SH-SY5Y (cell line): ENCODE results near the gene MYOC.

Source experiments
- GATA2 ChIP-seq: IDR thresholded peaks from 2 replicates; pipeline ENCODE4 v1.6.1; 2011; ENCODE audit warnings: mild to moderate bottlenecking, low read depth, low read length
- GATA3 ChIP-seq: IDR thresholded peaks from 2 replicates; pipeline ENCODE4 v1.6.1; 2011; ENCODE audit warnings: low read depth, mild to moderate bottlenecking, low read length, moderate library complexity

Gene MYOC

DNA sequence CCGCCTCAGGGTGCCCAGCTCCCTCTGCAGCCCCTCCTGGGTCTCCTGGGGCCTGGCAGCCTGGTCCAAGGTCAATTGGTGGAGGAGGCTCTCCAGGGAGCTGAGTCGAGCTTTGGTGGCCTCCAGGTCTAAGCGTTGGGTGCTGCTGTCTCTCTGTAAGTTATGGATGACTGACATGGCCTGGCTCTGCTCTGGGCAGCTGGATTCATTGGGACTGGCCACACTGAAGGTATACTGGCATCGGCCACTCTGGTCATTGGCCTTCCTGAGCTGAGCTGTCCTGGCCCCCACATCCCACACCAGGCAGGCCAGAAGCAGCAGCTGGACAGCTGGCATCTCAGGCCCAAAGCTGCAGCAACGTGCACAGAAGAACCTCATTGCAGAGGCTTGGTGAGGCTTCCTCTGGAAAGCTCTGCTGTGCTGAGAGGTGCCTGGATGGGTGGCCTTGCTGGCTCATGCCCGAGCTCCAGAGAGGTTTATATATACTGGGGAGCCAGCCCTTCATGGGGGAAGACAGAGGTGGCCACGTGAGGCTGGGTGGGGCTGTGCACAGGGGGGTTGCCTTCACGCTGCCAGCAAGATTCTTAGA is at the start of gene MYOC:
TSS of gene MYOC (minus strand) at position 455 of the 589 bp plus-strand sequence. CDS start at position 378, 77 bp downstream.
- TF ChIP-seq GATA2 (no peak), GATA3 (no peak)

DNA sequence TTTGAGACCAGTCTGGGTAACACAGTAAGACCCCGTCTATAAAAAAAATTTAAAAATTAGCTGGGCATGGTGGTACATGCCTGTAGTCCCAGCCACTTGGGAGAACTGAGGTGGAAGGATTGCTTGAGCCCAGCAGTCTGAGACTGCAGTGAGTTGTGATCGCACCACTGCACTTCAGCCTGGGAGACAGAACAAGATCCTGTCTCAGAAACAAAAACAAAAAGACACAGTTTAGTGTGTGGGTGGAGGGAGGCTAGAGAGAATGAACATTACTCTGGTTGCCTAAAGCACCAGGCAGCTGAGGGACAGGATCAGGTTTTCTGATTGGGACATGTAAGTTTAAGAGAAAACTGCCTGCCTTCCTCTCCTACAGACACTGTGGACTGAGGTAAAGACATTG is 47.0 kb upstream of the MYOC start:
- TF ChIP-seq GATA2 = no peak
- TF ChIP-seq GATA3 = no peak

DNA sequence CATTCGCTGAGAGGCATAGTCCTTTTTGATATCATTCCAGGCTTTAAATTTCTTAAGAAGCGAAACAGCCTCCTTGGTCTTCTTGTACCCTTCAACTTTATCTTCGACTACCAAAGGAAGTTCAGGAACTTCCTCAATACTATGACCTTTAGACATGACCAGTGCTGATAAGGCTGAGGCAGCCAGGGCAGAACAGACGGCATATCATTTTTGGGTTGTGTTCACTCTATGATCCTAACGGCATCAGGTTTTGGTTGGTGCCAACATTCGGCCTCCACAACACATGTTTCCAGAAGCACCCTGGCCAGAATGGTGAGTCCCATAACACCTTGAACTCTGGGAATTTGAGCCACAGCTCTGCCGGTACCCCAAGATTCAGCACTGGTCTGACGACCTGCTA is 31.4 kb upstream of the MYOC start:
- TF ChIP-seq GATA3 (no peak), GATA2 (no peak)

GRCh38 chr1:171680339-171680738 is 27.9 kb upstream of the MYOC start:
- TF ChIP-seq GATA3 = no peak
- no peak for TF ChIP-seq GATA2

GRCh38 chr1:171676823-171677222 is 24.3 kb upstream of the MYOC start:
- TF ChIP-seq GATA3 (no peak), GATA2 (no peak)

DNA sequence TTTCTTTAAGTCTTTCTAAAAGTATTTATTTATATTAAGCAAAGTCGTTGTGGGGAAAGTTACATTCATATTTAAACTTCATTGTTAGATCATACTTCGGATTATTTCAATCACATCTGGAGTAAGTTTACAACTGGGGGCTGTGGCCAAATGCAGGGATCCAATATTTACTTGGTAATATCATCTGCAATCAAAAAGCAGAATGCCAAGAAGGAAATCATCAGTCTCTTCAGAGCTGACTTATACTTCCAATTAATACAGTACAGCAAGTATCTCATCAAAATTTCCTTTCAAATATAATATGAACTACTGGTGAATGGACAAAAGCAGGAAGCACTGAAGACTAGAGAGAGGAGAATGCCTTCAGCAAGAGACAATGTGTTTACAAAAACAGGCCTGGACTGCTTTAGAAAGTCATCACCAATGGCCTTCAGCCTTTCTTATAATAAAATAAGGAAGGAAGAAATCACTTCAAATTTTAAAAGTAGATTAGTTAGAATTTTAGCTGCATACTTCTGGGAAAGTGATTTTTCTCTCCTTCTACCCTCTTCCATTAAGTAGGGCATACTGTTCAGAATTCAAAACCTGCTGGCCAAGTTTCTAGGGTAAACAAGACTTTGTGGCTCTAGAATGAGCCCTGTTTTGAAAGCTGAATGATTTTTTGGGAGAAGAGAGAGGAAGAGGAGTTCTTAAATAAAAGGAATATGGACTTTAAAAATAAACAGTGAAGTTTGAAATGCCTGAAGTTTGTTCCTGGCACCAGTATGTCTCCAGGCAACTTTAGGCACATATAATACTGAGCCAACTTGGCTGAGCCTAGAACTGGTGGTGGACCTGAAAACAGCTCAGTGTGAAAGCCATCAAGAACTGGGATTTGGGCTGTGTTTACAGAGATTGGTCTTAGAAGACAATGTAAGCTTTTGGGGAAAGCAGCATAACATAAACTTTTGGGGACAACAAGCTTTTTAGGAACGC is 22.2 kb upstream of the MYOC start:
- TF ChIP-seq GATA2 (no peak), GATA3 (no peak)

DNA sequence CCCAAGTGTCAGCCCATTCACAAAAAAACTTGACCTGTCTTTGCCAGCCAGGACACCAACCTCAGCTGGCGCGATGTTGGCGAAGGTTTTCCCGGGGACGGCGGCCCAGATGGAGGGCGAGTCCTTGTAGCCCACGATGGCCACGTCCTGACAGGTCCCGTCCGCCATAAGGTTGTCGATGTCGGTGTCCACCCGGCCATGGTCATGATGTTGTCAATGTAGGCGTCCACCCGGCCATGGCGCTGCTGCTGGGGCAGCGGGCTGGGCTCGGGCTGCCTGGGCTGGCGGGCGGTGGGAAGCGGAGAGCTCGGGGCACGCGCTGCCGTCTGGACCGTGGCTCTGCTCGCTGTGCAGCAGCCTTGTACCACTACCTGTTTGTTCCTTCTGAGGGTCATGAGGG is 18.3 kb upstream of the MYOC start:
- no peak for TF ChIP-seq GATA2
- no peak for TF ChIP-seq GATA3

DNA sequence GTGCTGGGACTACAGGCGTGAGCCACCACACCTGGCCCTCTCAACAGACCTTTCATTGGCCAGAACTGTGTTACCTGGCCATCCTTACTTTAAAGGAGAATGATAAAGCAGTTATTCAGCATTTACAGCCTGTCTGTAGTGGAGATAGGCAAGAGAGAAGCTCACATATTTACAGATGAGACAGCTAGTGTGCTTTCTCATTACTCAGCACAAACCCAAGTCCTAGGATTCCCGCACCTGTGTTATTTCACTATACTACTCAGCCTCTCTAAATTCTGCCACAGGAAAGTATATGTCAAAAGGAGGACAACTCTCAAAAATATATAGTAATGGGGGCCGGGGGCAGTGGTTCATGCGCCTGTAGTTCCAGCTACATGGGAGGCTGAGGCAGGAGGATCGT is 15.9 kb upstream of the MYOC start:
- TF ChIP-seq GATA2 (no peak), GATA3 (no peak)

GRCh38 chr1:171666114-171666769 is 13.8 kb upstream of the MYOC start:
- TF ChIP-seq GATA3 (no peak), GATA2 (no peak)

DNA sequence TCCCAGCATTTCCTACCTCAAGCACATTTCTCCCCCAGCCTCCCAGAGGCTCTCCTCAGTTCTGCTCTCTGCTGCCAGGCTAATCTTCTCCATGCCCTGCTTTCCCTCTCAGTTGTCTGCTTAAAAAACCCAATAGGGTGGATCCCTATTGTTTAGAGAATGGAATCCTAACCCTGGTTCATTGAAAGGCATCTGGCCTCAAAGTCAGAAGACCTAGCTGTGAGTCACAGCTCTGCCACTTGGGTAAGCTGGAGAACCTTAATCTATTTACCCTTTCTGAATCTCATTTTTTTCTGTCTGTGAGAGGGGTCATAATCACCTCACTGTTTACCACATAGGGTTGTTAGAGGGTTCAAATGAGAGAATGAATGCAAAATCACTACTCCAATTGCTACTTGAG is 12.5 kb upstream of the MYOC start:
- TF ChIP-seq GATA3 (no peak), GATA2 (no peak)

GRCh38 chr1:171663854-171664575 is 11.5 kb upstream of the MYOC start:
- no peak for TF ChIP-seq GATA2
- TF ChIP-seq GATA3 = no peak

DNA sequence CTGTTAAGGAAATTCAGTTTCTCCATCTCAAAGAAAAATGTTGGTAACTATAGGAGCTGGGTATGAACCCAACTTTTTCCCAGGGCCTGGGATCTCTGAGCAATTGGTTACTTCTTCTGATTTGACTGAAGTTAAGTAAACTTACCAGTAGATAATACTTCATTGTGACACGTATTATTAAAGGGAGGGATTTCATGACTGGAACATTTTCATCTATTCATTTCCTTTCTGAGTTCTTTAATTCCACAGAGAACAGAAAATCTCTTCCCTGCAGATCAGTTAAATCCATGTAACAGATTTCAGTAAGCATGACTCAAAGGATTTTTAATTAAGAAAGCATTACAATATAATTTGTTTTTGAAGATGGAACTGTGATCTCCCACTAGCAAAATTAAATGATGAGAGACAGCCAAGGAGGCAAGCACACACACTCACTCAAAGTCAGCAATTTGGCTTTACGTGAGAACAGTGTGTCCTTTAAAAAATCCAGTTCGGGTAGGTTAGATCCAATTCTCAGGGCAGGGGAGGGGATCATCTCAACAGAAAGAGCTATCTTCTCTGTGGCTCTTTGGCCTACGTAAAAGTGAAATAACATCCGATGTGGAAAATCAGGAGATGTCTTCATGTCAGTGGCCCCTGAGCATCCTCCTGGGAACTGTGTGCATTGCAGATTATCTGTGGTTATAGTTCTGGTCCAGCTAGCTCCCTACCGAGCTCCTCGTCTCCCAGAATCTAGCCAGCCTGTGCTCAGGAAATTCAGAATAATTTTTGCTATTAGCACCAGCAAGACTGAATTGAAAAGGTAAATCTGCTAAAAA is 10.8 kb upstream of the MYOC start:
- TF ChIP-seq GATA2 (no peak), GATA3 (no peak)

DNA sequence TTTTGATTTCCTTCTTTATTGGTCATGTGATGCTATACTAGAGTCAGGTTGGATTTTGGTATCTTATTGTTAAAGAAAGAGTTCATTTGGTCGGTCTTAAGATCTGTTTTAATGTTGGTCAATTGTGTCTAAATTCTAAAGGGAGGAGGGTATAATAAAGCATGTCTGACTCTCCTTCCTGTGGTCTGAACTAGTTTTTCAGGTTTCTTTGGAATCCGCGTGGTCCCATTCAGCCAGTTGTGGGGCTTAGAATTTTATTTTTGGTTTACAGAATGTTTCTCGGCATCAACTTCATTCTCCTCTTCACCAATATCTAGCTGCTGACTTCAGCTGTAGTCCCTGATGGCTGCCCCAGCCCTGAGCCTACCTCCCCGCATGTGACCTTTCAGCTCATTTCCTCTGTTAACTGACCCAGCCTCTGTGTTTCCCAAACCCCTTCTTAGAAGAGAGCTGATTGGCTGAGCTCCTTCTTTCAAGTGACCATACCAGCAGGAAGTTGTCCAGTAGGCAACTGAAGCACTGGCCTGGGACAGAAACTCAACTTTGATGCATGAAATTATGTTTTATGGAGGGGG is 8.7 kb upstream of the MYOC start:
- TF ChIP-seq GATA2 (no peak), GATA3 (no peak)

GRCh38 chr1:171655746-171656116 is 3.2 kb upstream of the MYOC start:
- TF ChIP-seq GATA2 (no peak), GATA3 (no peak)
